IMR-90 (cell line): ENCODE results near the gene RYR3. TPM values are rescaled to one million over a fixed set of nuclear protein-coding genes. Genes with fewer than 3 reads are reported as not detected.

Experiments used
- ATAC-seq: fragments of 200-7000 bp; cut with Tn5 transposase; 2 replicates; pipeline ENCODE4 v1.9.1; 2020; ENCODE audit warnings: low read depth, mild to moderate bottlenecking, moderate library complexity
- BruUV-seq: library from RNA; stranded (reverse); fragments of 400-500 nt; replicated peaks from 2 replicates; lab custom pipeline; 2021; lab: Mats Ljungman, UMichigan
- CTCF ChIA-PET: fragments of 300-600 bp; formaldehyde crosslinking; extraction: SDS; loops from one replicate; lab custom pipeline; 2021; ENCODE audit warnings: antibody characterized with exemption; lab: Yijun Ruan, JAX
- POLR2A ChIA-PET: fragments of 300-600 bp; sonication (Branson Sonifier 250); formaldehyde crosslinking; loops from one replicate; lab custom pipeline; 2022; ENCODE audit warnings: antibody characterized with exemption; ENCODE audit not compliant: unreplicated experiment; lab: Charles Lee
- DNase-seq: peaks from one replicate; pipeline ENCODE4 v3.0.0; 2013
- H2AFZ ChIP-seq: replicated peaks from 2 replicates; pipeline ENCODE3; 2013; ENCODE audit warnings: low read length, mild to moderate bottlenecking; ENCODE audit not compliant: poor library complexity
- H2AK5ac ChIP-seq: 2 replicates; pipeline ENCODE4 v1.6.1; 2013; ENCODE audit warnings: low read depth, low read length, inconsistent platforms
- H2AK9ac ChIP-seq: replicated peaks from 2 replicates; pipeline ENCODE3; 2013; ENCODE audit warnings: mild to moderate bottlenecking, low read depth, low read length, moderate library complexity; ENCODE audit not compliant: poor library complexity
- H2BK120ac ChIP-seq: 2 replicates; pipeline ENCODE4 v1.6.1; 2013; ENCODE audit warnings: low read depth, low read length, inconsistent platforms
- H2BK15ac ChIP-seq: 3 replicates; pipeline ENCODE4 v1.6.1; 2013; ENCODE audit warnings: low read depth, low read length, inconsistent platforms
- H2BK20ac ChIP-seq: 2 replicates; pipeline ENCODE4 v1.6.1; 2013; ENCODE audit warnings: low read depth, mild to moderate bottlenecking, inconsistent platforms, low read length, moderate library complexity
- H2BK5ac ChIP-seq: 2 replicates; pipeline ENCODE4 v1.6.1; 2013; ENCODE audit warnings: mild to moderate bottlenecking, low read depth, low read length, inconsistent platforms; ENCODE audit not compliant: poor library complexity, severe bottlenecking
- H3K14ac ChIP-seq: replicated peaks from 2 replicates; pipeline ENCODE4 v1.6.1; 2013; ENCODE audit warnings: low read depth, low read length, inconsistent platforms
- H3K18ac ChIP-seq: 2 replicates; pipeline ENCODE4 v1.6.1; 2013; ENCODE audit warnings: low read depth, low read length, control low read depth
- H3K23ac ChIP-seq: 2 replicates; pipeline ENCODE4 v1.6.1; 2013; ENCODE audit warnings: low read depth, low read length, inconsistent platforms
- H3K27ac ChIP-seq: 2 replicates; pipeline ENCODE4 v1.5.1; 2013; ENCODE audit warnings: mild to moderate bottlenecking, control low read depth, low read length; ENCODE audit not compliant: insufficient read depth
- H3K27me3 ChIP-seq: 2 replicates; pipeline ENCODE4 v1.6.1; 2013; ENCODE audit warnings: low read length; ENCODE audit not compliant: control insufficient read depth, insufficient read depth
- H3K36me3 ChIP-seq: 2 replicates; pipeline ENCODE4 v1.6.1; 2013; ENCODE audit warnings: low read length, mixed read lengths; ENCODE audit not compliant: control insufficient read depth, insufficient read depth
- H3K4ac ChIP-seq: 2 replicates; pipeline ENCODE4 v1.6.1; 2013; ENCODE audit warnings: low read depth, low read length, inconsistent platforms
- H3K4me1 ChIP-seq: 2 replicates; pipeline ENCODE4 v1.6.1; 2013; ENCODE audit warnings: low read length, mixed read lengths; ENCODE audit not compliant: control insufficient read depth, insufficient read depth
- H3K4me2 ChIP-seq: 2 replicates; pipeline ENCODE4 v1.6.1; 2013; ENCODE audit warnings: low read depth, mild to moderate bottlenecking, control low read depth, low read length, moderate library complexity
- H3K4me3 ChIP-seq: 2 replicates; pipeline ENCODE4 v1.5.1; 2013; ENCODE audit warnings: low read depth, mild to moderate bottlenecking, control low read depth, low read length, moderate library complexity; ENCODE audit not compliant: insufficient read depth
- H3K56ac ChIP-seq: 2 replicates; pipeline ENCODE4 v1.6.1; 2013; ENCODE audit warnings: low read length, inconsistent platforms; ENCODE audit not compliant: insufficient read depth; ENCODE audit errors: extremely low read depth
- H3K79me1 ChIP-seq, 2 experiments: 2 replicates each; pipeline ENCODE4 v1.6.1; 2013; ENCODE audit warnings: low read length in 2 of 2, inconsistent platforms in 1 of 2, low read depth in 1 of 2
- H3K9ac ChIP-seq: 2 replicates; pipeline ENCODE4 v1.6.1; 2013; ENCODE audit warnings: low read depth, low read length, control low read depth
- H3K9me1 ChIP-seq: 2 replicates; pipeline ENCODE4 v1.6.1; 2013; ENCODE audit warnings: low read length, inconsistent platforms; ENCODE audit not compliant: insufficient read depth
- H3K9me3 ChIP-seq: 2 replicates; pipeline ENCODE4 v1.6.1; 2013; ENCODE audit warnings: low read length; ENCODE audit not compliant: control insufficient read depth, insufficient read depth
- H4K20me1 ChIP-seq: 2 replicates; pipeline ENCODE4 v1.6.1; 2013; ENCODE audit warnings: low read length, inconsistent platforms; ENCODE audit not compliant: insufficient read depth
- H4K5ac ChIP-seq: 2 replicates; pipeline ENCODE4 v1.6.1; 2013; ENCODE audit warnings: mild to moderate bottlenecking, low read depth, low read length, control low read depth
- H4K8ac ChIP-seq, 2 experiments: 2 replicates each; pipeline ENCODE4 v1.6.1; 2013; ENCODE audit warnings: low read depth in 2 of 2, low read length in 2 of 2, control low read depth in 1 of 2, inconsistent platforms in 1 of 2
- H4K91ac ChIP-seq: 2 replicates; pipeline ENCODE4 v1.6.1; 2013; ENCODE audit warnings: low read depth, low read length, inconsistent platforms; ENCODE audit not compliant: insufficient read depth
- MXI1 ChIP-seq: IDR thresholded peaks from 2 replicates; pipeline ENCODE4 v1.6.1; 2012; ENCODE audit warnings: low read depth, mild to moderate bottlenecking, low read length, moderate library complexity, borderline replicate concordance
- RAD21 ChIP-seq: IDR thresholded peaks from 2 replicates; pipeline ENCODE4 v1.6.1; 2012; ENCODE audit warnings: low read length, improper control_type of control experiment
- SMC3 ChIP-seq: fragments of 150-350 bp; IDR thresholded peaks from 2 replicates; pipeline ENCODE4 v1.6.1; 2016; ENCODE audit warnings: low read depth, mild to moderate bottlenecking, antibody characterized with exemption, low read length, moderate library complexity
- WGBS, 2 experiments: methylation state at CpG; one replicate each; pipeline versions ENCODE4 v1.1.5 to v1.1.7; 2013; ENCODE audit warnings: missing lambda C conversion rate in 2 of 2; ENCODE audit not compliant: insufficient read length in 1 of 2; ENCODE audit errors: extremely low coverage in 2 of 2; 5-methylcytosine and 5-hydroxymethylcytosine counted together
- dilution Hi-C: fragments of 300-500 bp; cut with HindIII; formaldehyde crosslinking; loops from one replicate; pipeline ENCODE4 v1.14.3; 2018; ENCODE audit warnings: low sequenced_read_pairs; ENCODE audit not compliant: unreplicated experiment
- in situ Hi-C: fragments of 300-500 bp; cut with MboI; formaldehyde crosslinking; loops from 3 replicates; pipeline ENCODE4 v1.14.3; 2019; ENCODE audit warnings: low sequenced_read_pairs, inconsistent platforms, mixed read lengths
- intact Hi-C: fragments of 100-400 bp; cut with micrococcal nuclease; formaldehyde crosslinking; loops from 2 replicates; pipeline ENCODE4 v1.10.0; 2022
- polyA plus RNA-seq, 3 experiments: library from polyadenylated mRNA; depleted of rRNA; stranded (reverse); fragments of >200 nt; gene quantifications; 2 replicates each; pipeline ENCODE4 v1.2.3, GENCODE V29; 2012; ENCODE audit warnings: low replicate concordance in 1 of 3
- total RNA-seq: library from RNA; depleted of rRNA; stranded (reverse); fragments of >200 nt; gene quantifications from 2 replicates; pipeline ENCODE4 v1.2.3, GENCODE V29; 2012
- TF ChIP-seq, protein P1 (sequence below): conservative IDR thresholded peaks from 2 replicates; pipeline ENCODE4 v1.5.1; 2012; ENCODE audit warnings: mild to moderate bottlenecking, low read depth, low read length, improper control_type of control experiment

The RYR3 gene
- total and polyA plus RNA-seq, 2 of the 4 experiments (the other 2 are of a cell fraction) = 0.18 TPM; not detected in 1

GRCh38 chr15:33737687-33738601 lies 427.2 kb downstream of the RYR3 start:
- Histone ChIP-seq H2BK15ac (no peak overlapping the region), H2BK20ac (no peak overlapping the region), H3K27ac (no peak overlapping the region), H4K5ac (no peak overlapping the region), H3K4ac (no peak overlapping the region), H3K4me1 (no peaks in the 10 kb centered on the region), H3K9me3 (no peaks in the 10 kb centered on the region), H2BK120ac (no peak overlapping the region), H4K20me1 (no peaks in the 10 kb centered on the region), H3K79me1 (no peaks in the 10 kb centered on the region), H3K18ac (no peak overlapping the region), H3K4me3 (no peak overlapping the region), H3K36me3 (no peaks in the 10 kb centered on the region), H3K27me3 (peaks cover 18% of the 10 kb centered on the region), H2AK9ac (no peak overlapping the region), H3K14ac (no peak overlapping the region), H2BK5ac (no peak overlapping the region), H2AK5ac (no peak overlapping the region), H3K9ac (no peak overlapping the region), H3K4me2 (peak overlapping the region; percentile 37; the same call in 1 of the 2 replicates), H4K91ac (no peak overlapping the region), H3K23ac (no peak overlapping the region), H4K8ac (no peak overlapping the region), H3K56ac (no peak overlapping the region), H3K9me1 (no peaks in the 10 kb centered on the region), H2AFZ (no peak overlapping the region)
- CTCF ChIA-PET = interaction anchor here (0.5 to 2.3 kb wide), 14 partner anchors 9 to 580 kb away, joined by 3 to 14 read pairs (median 3); no protein-coding TSS in a partner anchor
- TF ChIP-seq MXI1 = no peak
- peak; percentile 33; the same call in 1 of the 2 replicates for TF ChIP-seq SMC3
- peak; percentile 51 for TF ChIP-seq RAD21
- TF ChIP-seq, protein P1, sequence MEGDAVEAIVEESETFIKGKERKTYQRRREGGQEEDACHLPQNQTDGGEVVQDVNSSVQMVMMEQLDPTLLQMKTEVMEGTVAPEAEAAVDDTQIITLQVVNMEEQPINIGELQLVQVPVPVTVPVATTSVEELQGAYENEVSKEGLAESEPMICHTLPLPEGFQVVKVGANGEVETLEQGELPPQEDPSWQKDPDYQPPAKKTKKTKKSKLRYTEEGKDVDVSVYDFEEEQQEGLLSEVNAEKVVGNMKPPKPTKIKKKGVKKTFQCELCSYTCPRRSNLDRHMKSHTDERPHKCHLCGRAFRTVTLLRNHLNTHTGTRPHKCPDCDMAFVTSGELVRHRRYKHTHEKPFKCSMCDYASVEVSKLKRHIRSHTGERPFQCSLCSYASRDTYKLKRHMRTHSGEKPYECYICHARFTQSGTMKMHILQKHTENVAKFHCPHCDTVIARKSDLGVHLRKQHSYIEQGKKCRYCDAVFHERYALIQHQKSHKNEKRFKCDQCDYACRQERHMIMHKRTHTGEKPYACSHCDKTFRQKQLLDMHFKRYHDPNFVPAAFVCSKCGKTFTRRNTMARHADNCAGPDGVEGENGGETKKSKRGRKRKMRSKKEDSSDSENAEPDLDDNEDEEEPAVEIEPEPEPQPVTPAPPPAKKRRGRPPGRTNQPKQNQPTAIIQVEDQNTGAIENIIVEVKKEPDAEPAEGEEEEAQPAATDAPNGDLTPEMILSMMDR = peak; percentile 62
- dilution Hi-C loops (no loop called here), intact Hi-C loops (loop anchor here (5.0 kb wide), 1 partner anchor 224 kb away; no protein-coding TSS in a partner anchor), in situ Hi-C loops (loop anchor here (5.0 kb wide), 1 partner anchor 224 kb away; no protein-coding TSS in a partner anchor)
- ATAC-seq = peak; percentile 81
- WGBS, 2 experiments = 18% methylated on average over 3 of the region's 15 CpGs; no CpG with 5 or more reads in 1 of the 2 experiments
- POLR2A ChIA-PET = no interaction called here
- peak; percentile 23 for DNase-seq
- no TSS peak for BruUV-seq
